NB4 (cell line): ENCODE results near the gene RHOT1.
"Not testable (repeated sequence)": the region's sequence is repeated elsewhere in the genome, so short reads cannot be mapped to it uniquely, and the experiment has no call there.

ENCODE experiments used
- CTCF ChIP-seq: IDR thresholded peaks from one replicate; pipeline ENCODE4 v1.5.1; 2012; ENCODE audit warnings: low read depth, low read length
- MAX ChIP-seq: IDR thresholded peaks from 2 replicates; pipeline ENCODE4 v1.6.1; 2011; ENCODE audit warnings: low read depth, low read length
- POLR2A ChIP-seq: IDR thresholded peaks from 2 replicates; pipeline ENCODE4 v1.6.1; 2011; ENCODE audit warnings: mild to moderate bottlenecking; ENCODE audit not compliant: insufficient read length; ENCODE audit errors: extremely low read depth

GRCh38 chr17:32180262-32180661 lies 38.0 kb downstream of the RHOT1 start:
- TF ChIP-seq CTCF, POLR2A, MAX: not testable (repeated sequence)
